Measurements from ENCODE around the gene NADK2.
A peak's percentile ranks its signal among the peaks of the same experiment; 100 is the strongest.

The NADK2 gene

DNA sequence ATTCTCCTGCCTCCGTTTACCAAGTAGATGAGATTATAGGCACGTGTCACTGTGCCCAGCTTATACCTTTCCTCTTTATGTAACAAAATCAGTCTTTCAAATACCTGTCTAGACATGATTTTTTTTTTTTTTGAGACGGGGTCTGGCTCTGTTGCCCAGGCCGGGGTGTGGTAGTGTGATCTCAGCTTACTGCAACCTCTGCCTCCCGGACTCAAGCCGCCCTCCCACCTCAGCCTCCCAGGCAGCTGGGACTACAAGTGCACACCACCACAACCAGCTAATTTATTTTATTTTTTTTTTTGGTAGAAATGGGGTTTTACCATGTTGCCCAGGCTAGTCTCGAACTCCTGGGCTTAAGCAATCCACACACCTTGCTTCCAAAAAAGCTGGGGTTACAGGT is 13.2 kb downstream of the NADK2 start:
- Histone ChIP-seq H3K27me3 (ENCODE audit: control insufficient read depth in 1 of 2, insufficient read depth in 1 of 2, low read length in 2 of 2) (no peaks in the 10 kb centered on the region), H3K18ac (ENCODE audit: low read depth in 1 of 2, low read length in 2 of 2) (no peak overlapping the region), H3K79me1 (replicated peaks; ENCODE audit: low read length, poor library complexity, severe bottlenecking) (peaks cover 11% of the 10 kb centered on the region), H2AFZ (ENCODE audit: low read depth, low read length) (no peak overlapping the region), H4K8ac (ENCODE audit: low read length) (no peak overlapping the region), H4K91ac (ENCODE audit: low read length) (no peak overlapping the region), H3K23ac (ENCODE audit: low read length in 2 of 2) (no peak overlapping the region), H2BK5ac (ENCODE audit: low read depth, low read length, poor library complexity, severe bottlenecking) (no peak overlapping the region), H3K27ac (ENCODE audit: low read length, poor library complexity, severe bottlenecking) (no peak overlapping the region), H3K4me2 (ENCODE audit: low read length, poor library complexity, severe bottlenecking) (no peak overlapping the region), H3K9me3 (ENCODE audit: control insufficient read depth, low read length) (no peaks in the 10 kb centered on the region), H2BK15ac (ENCODE audit: low read depth, poor library complexity, severe bottlenecking) (peak overlapping the region; percentile 91), H3K4me3 (ENCODE audit: insufficient read depth in 1 of 2, low read depth in 1 of 2, low read length in 2 of 2) (no peak overlapping the region), H3K9ac (ENCODE audit: low read length) (peak overlapping the region; percentile 37), H2BK12ac (ENCODE audit: low read length in 2 of 2) (peak overlapping the region in 1 of 2 experiments; percentile 77), H2BK120ac (ENCODE audit: low read depth, low read length) (no peak overlapping the region), H3K4ac (ENCODE audit: low read depth in 1 of 2, low read length in 2 of 2) (no peak overlapping the region), H3K4me1 (ENCODE audit: control insufficient read depth, insufficient read depth, low read depth, low read length) (no peaks in the 10 kb centered on the region), H3K14ac (ENCODE audit: low read length in 2 of 2) (no peak overlapping the region), H2AK5ac (ENCODE audit: low read length, severe bottlenecking) (no peak overlapping the region), H3K36me3 (ENCODE audit: control insufficient read depth in 1 of 2, insufficient read depth in 2 of 2, low read depth in 1 of 2, low read length in 2 of 2) (peaks cover 0 to 27% of the 10 kb centered on the region in 2 experiments)
- no peak for DNase-seq
- WGBS = 100% methylated on average over 4 of the region's 7 CpGs

DNA sequence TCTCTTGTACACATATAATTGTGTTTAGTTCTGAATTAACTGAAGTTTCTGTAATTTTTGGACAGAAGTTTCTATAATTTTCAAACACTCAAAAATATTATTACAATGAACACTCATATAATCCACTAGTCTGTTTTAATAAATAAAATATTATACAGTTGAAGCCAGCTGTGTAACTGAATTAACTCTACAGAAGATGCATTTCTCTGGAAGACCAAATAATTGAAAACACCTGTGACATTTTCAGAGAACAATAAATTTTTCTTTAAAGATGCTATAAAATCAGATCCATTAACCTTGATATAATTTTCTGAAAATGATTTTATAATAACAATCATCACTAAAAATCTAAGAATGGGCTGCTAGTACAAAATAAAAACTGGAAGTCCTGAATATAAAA is 14.7 kb downstream of the NADK2 start:
- Histone ChIP-seq H3K4ac (ENCODE audit: low read depth in 1 of 2, low read length in 2 of 2) (no peak overlapping the region), H2BK12ac (ENCODE audit: low read length in 2 of 2) (no peak overlapping the region), H3K9ac (ENCODE audit: low read length) (no peak overlapping the region), H3K4me2 (ENCODE audit: low read length, poor library complexity, severe bottlenecking) (no peak overlapping the region), H3K79me1 (replicated peaks; ENCODE audit: low read length, poor library complexity, severe bottlenecking) (peaks cover 8% of the 10 kb centered on the region), H3K14ac (ENCODE audit: low read length in 2 of 2) (no peak overlapping the region), H3K18ac (ENCODE audit: low read depth in 1 of 2, low read length in 2 of 2) (no peak overlapping the region), H2BK15ac (ENCODE audit: low read depth, poor library complexity, severe bottlenecking) (no peak overlapping the region), H3K4me1 (ENCODE audit: control insufficient read depth, insufficient read depth, low read depth, low read length) (no peaks in the 10 kb centered on the region), H2BK120ac (ENCODE audit: low read depth, low read length) (no peak overlapping the region), H3K9me3 (ENCODE audit: control insufficient read depth, low read length) (no peaks in the 10 kb centered on the region), H3K23ac (ENCODE audit: low read length in 2 of 2) (no peak overlapping the region), H4K91ac (ENCODE audit: low read length) (no peak overlapping the region), H2AFZ (ENCODE audit: low read depth, low read length) (no peak overlapping the region), H2BK5ac (ENCODE audit: low read depth, low read length, poor library complexity, severe bottlenecking) (no peak overlapping the region), H3K4me3 (ENCODE audit: insufficient read depth in 1 of 2, low read depth in 1 of 2, low read length in 2 of 2) (no peak overlapping the region), H3K36me3 (ENCODE audit: control insufficient read depth in 1 of 2, insufficient read depth in 2 of 2, low read depth in 1 of 2, low read length in 2 of 2) (peaks cover 0 to 41% of the 10 kb centered on the region in 2 experiments), H4K8ac (ENCODE audit: low read length) (no peak overlapping the region), H3K27ac (ENCODE audit: low read length, poor library complexity, severe bottlenecking) (no peak overlapping the region), H2AK5ac (ENCODE audit: low read length, severe bottlenecking) (no peak overlapping the region), H3K27me3 (ENCODE audit: control insufficient read depth in 1 of 2, insufficient read depth in 1 of 2, low read length in 2 of 2) (no peaks in the 10 kb centered on the region)
- DNase-seq = no peak

DNA sequence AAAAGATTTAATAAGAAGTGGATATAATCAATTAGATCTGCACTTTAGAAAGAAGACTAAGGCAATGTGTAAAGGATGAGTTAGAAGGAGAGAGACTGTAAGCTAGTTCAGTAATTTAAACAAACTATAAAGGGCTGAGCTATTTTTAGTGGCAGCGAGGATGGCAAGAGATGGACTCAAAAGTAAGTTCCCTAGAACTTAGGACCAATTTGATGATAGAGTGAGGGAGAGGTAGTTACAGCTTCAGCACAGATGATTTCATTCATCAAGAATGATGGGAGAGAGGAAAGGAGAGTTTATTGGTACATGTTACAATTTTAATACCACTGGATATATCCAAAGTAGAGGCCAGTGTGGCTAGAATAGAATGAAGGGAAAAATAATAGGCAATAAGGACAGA is 19.1 kb downstream of the NADK2 start:
- Histone ChIP-seq H3K18ac (ENCODE audit: low read depth in 1 of 2, low read length in 2 of 2) (no peak overlapping the region), H2AFZ (ENCODE audit: low read depth, low read length) (no peak overlapping the region), H3K4ac (ENCODE audit: low read depth in 1 of 2, low read length in 2 of 2) (no peak overlapping the region), H2BK15ac (ENCODE audit: low read depth, poor library complexity, severe bottlenecking) (no peak overlapping the region), H3K4me1 (ENCODE audit: control insufficient read depth, insufficient read depth, low read depth, low read length) (no peaks in the 10 kb centered on the region), H4K91ac (ENCODE audit: low read length) (no peak overlapping the region), H3K14ac (ENCODE audit: low read length in 2 of 2) (no peak overlapping the region), H2BK120ac (ENCODE audit: low read depth, low read length) (no peak overlapping the region), H2BK5ac (ENCODE audit: low read depth, low read length, poor library complexity, severe bottlenecking) (no peak overlapping the region), H3K4me2 (ENCODE audit: low read length, poor library complexity, severe bottlenecking) (no peak overlapping the region), H2BK12ac (ENCODE audit: low read length in 2 of 2) (no peak overlapping the region), H3K9ac (ENCODE audit: low read length) (no peak overlapping the region), H3K4me3 (ENCODE audit: insufficient read depth in 1 of 2, low read depth in 1 of 2, low read length in 2 of 2) (no peak overlapping the region), H4K8ac (ENCODE audit: low read length) (no peak overlapping the region), H3K9me3 (ENCODE audit: control insufficient read depth, low read length) (no peaks in the 10 kb centered on the region), H3K27ac (ENCODE audit: low read length, poor library complexity, severe bottlenecking) (no peak overlapping the region), H3K23ac (ENCODE audit: low read length in 2 of 2) (no peak overlapping the region), H3K27me3 (ENCODE audit: control insufficient read depth in 1 of 2, insufficient read depth in 1 of 2, low read length in 2 of 2) (no peaks in the 10 kb centered on the region), H3K79me1 (replicated peaks; ENCODE audit: low read length, poor library complexity, severe bottlenecking) (peaks cover 3% of the 10 kb centered on the region), H2AK5ac (ENCODE audit: low read length, severe bottlenecking) (no peak overlapping the region), H3K36me3 (ENCODE audit: control insufficient read depth in 1 of 2, insufficient read depth in 2 of 2, low read depth in 1 of 2, low read length in 2 of 2) (peaks cover 7 to 81% of the 10 kb centered on the region in 2 experiments)
- whole genome bisulfite sequencing = 95% methylated on average over 1 of the region's 1 CpG
- no peak for DNase-seq

DNA sequence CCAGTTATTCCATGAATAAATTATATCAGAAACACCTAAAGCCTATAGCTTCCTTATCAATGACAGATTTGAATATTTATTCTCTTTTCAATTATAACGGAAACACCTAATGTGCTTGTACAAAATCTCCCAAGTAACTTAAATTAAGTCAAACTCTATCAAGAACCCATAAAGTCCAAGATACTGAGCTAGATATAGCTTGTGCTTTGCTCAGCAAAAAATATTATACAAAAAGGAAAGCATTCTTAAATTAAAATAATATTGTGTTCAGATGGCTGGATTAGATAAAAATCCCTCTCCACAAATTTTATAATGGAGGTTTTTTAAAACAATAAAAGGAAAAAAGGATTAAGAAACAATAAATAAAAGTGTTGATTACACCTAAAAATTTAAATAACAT is 23.7 kb downstream of the NADK2 start:
- Histone ChIP-seq H3K36me3 (ENCODE audit: control insufficient read depth in 1 of 2, insufficient read depth in 2 of 2, low read depth in 1 of 2, low read length in 2 of 2) (peaks cover 7 to 88% of the 10 kb centered on the region in 2 experiments), H3K4ac (ENCODE audit: low read depth in 1 of 2, low read length in 2 of 2) (no peak overlapping the region), H3K18ac (ENCODE audit: low read depth in 1 of 2, low read length in 2 of 2) (no peak overlapping the region), H3K4me1 (ENCODE audit: control insufficient read depth, insufficient read depth, low read depth, low read length) (no peaks in the 10 kb centered on the region), H2BK120ac (ENCODE audit: low read depth, low read length) (no peak overlapping the region), H2BK5ac (ENCODE audit: low read depth, low read length, poor library complexity, severe bottlenecking) (no peak overlapping the region), H3K27ac (ENCODE audit: low read length, poor library complexity, severe bottlenecking) (no peak overlapping the region), H4K91ac (ENCODE audit: low read length) (no peak overlapping the region), H3K9ac (ENCODE audit: low read length) (no peak overlapping the region), H2BK15ac (ENCODE audit: low read depth, poor library complexity, severe bottlenecking) (no peak overlapping the region), H3K23ac (ENCODE audit: low read length in 2 of 2) (no peak overlapping the region), H4K8ac (ENCODE audit: low read length) (no peak overlapping the region), H3K4me2 (ENCODE audit: low read length, poor library complexity, severe bottlenecking) (no peak overlapping the region), H3K79me1 (replicated peaks; ENCODE audit: low read length, poor library complexity, severe bottlenecking) (peaks cover 3% of the 10 kb centered on the region), H3K14ac (ENCODE audit: low read length in 2 of 2) (no peak overlapping the region), H3K9me3 (ENCODE audit: control insufficient read depth, low read length) (no peaks in the 10 kb centered on the region), H3K4me3 (ENCODE audit: insufficient read depth in 1 of 2, low read depth in 1 of 2, low read length in 2 of 2) (no peak overlapping the region), H2BK12ac (ENCODE audit: low read length in 2 of 2) (no peak overlapping the region), H3K27me3 (ENCODE audit: control insufficient read depth in 1 of 2, insufficient read depth in 1 of 2, low read length in 2 of 2) (no peaks in the 10 kb centered on the region), H2AK5ac (ENCODE audit: low read length, severe bottlenecking) (no peak overlapping the region), H2AFZ (ENCODE audit: low read depth, low read length) (no peak overlapping the region)
- WGBS = 100% methylated on average over 1 of the region's 1 CpG
- DNase-seq = no peak
